Measurements from ENCODE around the gene NPPC. TPM values are rescaled to one million over a fixed set of nuclear protein-coding genes. Genes with fewer than 3 reads are reported as not detected.

The NPPC gene
- total RNA-seq, 2 donors from 2014 or later: 0.82 to 1.1 TPM

GRCh38 chr2:231925303-231926179 lies 655 bp downstream of the NPPC start:
- DNase-seq (ENCODE audit: low spot score): peak; percentile 81
- no peaks in the 10 kb centered on the region for H3K36me3 ChIP-seq
- peak overlapping the region; percentile 7 to 44 for H3K4me3 ChIP-seq
- peak; percentile 87 to 98 for TF ChIP-seq CTCF (IDR thresholded peaks at IDR 0.05)
- H3K9me3 ChIP-seq: no peaks in the 10 kb centered on the region
- H3K27ac ChIP-seq: no peak overlapping the region
- peaks cover 0 to 29% of the 10 kb centered on the region in 2 donors for H3K4me1 ChIP-seq
- peaks cover 8 to 12% of the 10 kb centered on the region in 2 donors for H3K27me3 ChIP-seq

- H3K36me3 ChIP-seq: no peaks in the 10 kb centered on the region
- H3K4me1 ChIP-seq: peaks cover 0 to 27% of the 10 kb centered on the region in 2 donors
- H3K4me3 ChIP-seq: peak overlapping the region; percentile 7 to 44
- no peak for TF ChIP-seq CTCF (IDR thresholded peaks at IDR 0.05)
- no peaks in the 10 kb centered on the region for H3K9me3 ChIP-seq
- H3K27ac ChIP-seq: no peak overlapping the region
- DNase-seq (ENCODE audit: low spot score): no peak
- H3K27me3 ChIP-seq: peaks cover 8 to 12% of the 10 kb centered on the region in 2 donors
These were observed 1.3 kb downstream of the NPPC start for GRCh38 chr2:231924889-231925275.

- H3K9me3 ChIP-seq: no peaks in the 10 kb centered on the region
- no peaks in the 10 kb centered on the region for H3K36me3 ChIP-seq
- DNase-seq (ENCODE audit: low spot score): no peak
- H3K4me3 ChIP-seq: no peak overlapping the region
- no peak for TF ChIP-seq CTCF (IDR thresholded peaks at IDR 0.05)
- no peak overlapping the region for H3K27ac ChIP-seq
- H3K27me3 ChIP-seq: peaks cover 8 to 12% of the 10 kb centered on the region in 2 donors
- peaks cover 0 to 24% of the 10 kb centered on the region in 2 donors for H3K4me1 ChIP-seq
These were observed 2.0 kb downstream of the NPPC start for GRCh38 chr2:231923951-231924888.

GRCh38 chr2:231923010-231923344 lies 3.2 kb downstream of the NPPC start:
- DNase-seq (ENCODE audit: low spot score): no peak
- peaks cover 0 to 24% of the 10 kb centered on the region in 2 donors for H3K4me1 ChIP-seq
- no peaks in the 10 kb centered on the region for H3K36me3 ChIP-seq
- H3K27ac ChIP-seq: no peak overlapping the region
- H3K9me3 ChIP-seq: no peaks in the 10 kb centered on the region
- peaks cover 8 to 12% of the 10 kb centered on the region in 2 donors for H3K27me3 ChIP-seq
- TF ChIP-seq CTCF (IDR thresholded peaks at IDR 0.05): no peak
- H3K4me3 ChIP-seq: no peak overlapping the region

GRCh38 chr2:231922311-231923009 lies 3.7 kb downstream of the NPPC start:
- peaks cover 8 to 12% of the 10 kb centered on the region in 2 donors for H3K27me3 ChIP-seq
- no peak for DNase-seq (ENCODE audit: low spot score)
- H3K4me1 ChIP-seq: peaks cover 0 to 28% of the 10 kb centered on the region in 2 donors
- H3K4me3 ChIP-seq: no peak overlapping the region
- no peaks in the 10 kb centered on the region for H3K9me3 ChIP-seq
- H3K27ac ChIP-seq: no peak overlapping the region
- no peak for TF ChIP-seq CTCF (IDR thresholded peaks at IDR 0.05)
- H3K36me3 ChIP-seq: no peaks in the 10 kb centered on the region

Measured in right atrium auricular region (tissue), 2 donors.